ELR (cell line): ENCODE results near the gene IGF2BP2.
"Not testable (repeated sequence)": the region's sequence is repeated elsewhere in the genome, so short reads cannot be mapped to it uniquely, and the experiment has no call there.

ENCODE experiments used
- DNase-seq: peaks from one replicate; pipeline ENCODE4 v3.0.0-alpha.2; 2015; ENCODE audit warnings: low read depth

IGF2BP2 gene

DNA sequence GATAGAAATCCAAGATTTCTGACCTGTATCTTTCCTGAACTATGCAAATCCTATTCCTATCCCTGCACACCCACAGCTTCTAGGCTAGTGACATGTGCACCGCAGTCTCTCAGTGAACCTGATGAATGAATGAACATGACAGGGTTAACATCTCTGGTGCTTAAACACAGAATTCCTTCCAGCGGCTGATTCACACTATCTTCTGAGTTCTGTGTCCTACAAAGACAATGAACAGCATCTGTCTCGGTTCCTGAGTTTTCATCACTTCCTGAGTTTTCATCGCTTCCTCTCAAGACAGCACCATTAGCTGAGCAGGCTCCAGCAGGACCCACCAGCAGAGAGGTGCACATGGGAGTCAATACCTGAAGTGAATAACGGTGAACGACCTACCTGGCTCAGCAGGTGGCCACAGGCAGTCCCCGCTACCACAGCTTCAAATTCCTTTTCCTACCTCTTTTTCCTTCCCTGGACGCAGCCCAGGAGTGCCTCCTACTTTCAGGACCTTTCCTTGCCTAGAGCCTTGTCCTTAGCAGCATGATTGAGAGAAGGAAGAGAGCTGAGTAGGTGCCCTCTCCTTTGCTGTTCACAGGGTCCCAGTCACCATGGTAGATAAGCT, 113.5 kb downstream of the IGF2BP2 start:
- peak; percentile 74 for DNase-seq

DNA sequence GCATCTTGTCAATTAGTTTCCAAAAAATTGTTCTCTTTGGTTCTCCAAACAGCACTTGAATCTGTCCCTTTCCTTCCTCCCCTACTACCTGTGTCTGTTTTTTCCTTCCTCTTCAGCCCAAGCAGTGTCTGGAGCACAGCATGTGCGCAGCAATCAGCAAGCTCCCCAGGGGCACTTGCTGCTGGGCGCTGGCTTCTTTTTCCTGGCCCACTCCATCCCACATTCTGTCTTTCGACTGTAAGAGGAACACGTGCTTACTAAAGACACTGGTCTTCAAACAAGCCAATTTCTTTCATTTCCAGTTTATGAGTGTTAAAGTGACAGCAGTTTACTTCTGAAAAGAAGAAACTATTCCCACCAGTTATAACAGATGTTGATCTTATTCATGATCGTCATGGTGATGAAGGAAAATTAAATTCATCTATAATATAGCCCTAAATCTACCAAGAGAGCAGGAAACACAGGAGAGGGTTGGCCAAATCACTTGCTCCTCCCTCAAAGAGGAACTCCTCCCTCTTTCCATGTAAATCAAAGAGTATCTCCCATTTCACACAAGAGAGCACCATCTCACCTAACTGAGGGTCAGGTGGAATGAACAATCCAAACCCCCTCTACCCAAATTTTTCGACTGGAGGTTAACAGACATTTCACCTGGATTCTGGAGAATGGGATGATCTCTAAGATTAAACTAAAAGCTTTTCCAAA, 115.4 kb downstream of the IGF2BP2 start:
- DNase-seq: no peak

DNA sequence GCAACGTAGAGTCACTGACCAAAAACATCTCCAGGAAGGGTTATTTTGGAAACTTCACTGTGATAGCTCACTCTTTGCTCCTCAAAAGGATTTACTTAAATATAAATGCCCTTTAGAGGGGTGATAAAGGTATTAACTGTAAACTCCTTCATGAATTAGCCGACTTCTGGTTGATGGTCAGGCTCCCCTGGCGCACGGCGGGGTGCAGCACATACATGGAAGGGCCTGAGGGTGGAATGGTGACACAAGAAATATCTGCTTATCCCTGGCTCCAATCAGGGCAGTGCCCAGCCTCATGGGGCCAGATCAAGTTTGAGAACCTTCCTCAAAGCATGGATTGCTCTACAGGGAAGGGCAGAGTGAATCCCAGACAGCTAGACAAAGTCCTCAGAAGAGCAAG, 116.5 kb downstream of the IGF2BP2 start:
- DNase-seq: no peak

DNA sequence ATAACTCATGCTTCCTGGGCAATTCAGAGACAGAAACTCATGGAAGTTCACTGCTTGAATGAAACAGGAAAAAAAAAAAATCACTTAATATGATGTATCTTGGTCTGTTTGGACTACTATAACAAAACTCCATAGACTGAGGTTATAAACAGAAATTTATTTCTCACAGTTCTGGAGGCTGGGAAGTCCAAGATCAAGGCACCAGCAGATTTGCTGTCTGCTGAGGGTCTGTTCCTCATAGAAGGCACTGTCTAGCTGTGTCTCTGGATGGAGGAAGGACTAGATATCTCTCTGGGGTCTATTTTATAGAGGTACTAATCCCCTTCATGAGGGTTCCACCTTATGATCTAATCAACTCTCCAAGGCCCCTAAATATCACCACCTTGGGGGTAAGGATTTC, 119.3 kb downstream of the IGF2BP2 start:
- DNase-seq: no peak

DNA sequence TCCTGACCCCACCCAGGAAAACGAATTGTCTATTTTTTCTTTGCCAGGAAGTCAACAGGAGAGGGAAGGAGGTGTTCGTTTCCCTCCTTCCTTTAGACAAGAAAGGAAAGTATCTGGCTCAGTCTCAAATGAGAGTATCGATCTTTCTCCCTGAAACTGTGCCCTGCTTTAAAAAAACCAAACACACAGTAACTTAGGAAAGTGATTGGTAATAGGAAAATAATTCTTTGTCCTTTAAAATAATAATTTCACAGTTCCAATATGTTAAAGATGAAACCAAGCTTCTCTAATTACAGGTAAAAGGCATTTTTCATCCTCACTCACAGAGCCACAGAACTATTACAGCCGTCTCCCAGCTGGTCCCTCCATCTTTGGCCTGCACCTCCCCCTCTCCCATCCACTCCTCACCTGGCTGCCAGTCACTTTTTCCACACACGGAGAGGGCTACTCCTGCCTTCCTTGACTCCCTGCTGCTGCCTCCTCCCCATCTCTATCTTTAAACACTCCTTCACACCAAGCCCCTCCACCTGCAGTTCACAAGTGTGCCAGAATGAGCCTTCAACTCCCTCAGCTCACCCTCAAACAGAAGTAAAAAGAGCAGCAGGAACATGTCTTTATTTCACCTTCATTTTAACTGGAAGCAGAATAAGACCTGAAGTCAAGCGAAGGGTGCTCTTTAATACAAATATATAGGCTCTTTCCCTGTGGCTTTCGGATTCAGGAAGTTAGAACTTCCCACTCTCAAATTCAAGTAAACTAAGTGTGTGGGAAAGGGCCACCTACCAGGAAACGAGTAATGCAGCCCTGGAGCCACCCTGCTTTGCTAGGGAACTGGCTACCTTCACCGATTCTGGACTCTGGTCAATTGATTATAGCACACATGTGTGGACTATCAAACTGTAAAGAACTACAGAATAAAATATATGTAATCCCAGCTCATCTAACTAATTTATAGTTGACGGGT, 122.3 kb downstream of the IGF2BP2 start:
- DNase-seq: peak; percentile 37

DNA sequence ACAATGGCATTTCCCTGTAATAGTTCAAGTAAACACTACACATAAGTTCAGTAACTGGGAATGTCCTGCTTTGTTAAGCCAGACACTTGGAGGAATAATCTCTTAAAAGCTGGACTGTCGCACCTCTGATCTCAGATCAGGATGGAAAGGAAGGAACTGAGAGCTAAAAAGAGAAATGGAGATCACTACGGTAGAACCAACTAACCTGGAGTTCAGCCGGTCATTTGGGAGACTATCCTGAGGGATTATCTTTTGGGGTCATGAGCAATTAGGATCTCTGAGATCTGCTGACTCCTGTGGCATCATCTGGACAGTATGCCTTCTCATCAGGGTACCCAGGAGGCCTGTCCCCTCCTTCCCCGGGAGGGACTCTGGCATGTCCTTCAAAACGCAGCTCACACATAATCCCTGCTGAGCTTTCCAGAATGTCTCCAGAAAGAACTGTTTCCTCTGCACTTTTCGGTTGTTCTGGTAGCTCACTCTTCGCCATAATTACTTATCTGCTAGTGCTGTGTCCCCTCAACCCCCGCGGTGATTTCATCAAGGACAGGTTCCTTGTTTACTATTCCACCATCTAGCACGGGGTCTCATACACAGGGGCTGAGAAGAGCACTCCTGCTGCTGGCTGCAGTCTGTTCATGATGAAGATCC, 123.1 kb downstream of the IGF2BP2 start:
- no peak for DNase-seq

DNA sequence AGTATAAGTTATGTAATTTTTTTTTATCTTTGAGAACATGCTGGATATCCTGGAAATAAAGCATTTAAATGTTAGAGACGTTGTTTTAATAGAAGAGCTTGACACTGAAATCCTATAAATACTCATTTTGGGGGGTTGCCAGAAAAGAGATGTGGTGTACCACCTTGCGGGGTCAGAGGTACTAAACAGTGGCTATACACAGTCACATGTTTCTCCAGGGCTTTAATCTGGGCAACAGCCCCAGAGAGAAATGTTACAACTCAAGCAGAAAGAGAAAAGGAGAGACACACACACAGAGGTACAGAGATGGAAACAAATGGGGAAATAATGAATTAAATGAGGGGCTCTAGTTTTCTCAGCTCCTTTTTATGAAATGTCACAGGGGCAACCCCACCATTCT, 124.9 kb downstream of the IGF2BP2 start:
- no peak for DNase-seq

DNA sequence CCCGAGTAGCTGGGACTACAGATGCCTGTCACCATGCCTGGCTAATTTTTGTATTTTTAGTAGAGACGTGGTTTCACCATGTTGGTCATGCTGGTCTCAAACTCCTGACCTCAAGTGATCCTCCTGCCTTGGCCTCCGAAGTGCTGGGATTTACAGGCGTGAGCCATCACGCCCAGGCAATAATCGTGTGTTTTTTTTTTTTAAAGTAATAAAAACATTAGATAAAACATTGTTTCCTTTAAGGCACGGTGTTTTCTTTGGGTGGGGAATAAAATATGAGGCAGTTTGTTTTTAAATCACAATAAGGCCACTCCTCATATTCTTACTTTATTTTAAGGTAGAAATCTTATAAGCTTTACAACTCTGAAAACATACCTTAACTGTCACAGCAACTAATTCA, 127.6 kb downstream of the IGF2BP2 start:
- not testable (repeated sequence) for DNase-seq

DNA sequence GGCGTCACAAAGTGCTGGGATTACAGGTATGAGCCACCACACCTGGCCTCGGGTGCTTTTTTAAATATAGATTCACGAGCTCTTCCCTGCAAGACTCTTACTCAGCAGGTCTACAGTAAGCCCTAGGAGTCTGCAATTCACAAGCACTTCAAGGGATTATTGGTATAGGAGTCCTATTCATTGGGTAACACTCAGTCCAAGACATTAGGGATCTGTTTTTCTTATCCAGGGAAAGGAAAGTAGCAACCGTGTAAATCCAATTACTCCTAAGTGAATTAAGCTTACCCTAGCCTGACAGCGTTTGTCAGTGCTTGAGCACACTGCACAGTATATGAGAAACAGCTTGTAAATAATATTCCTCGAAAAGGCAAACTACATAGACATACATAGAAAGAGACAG, 128.8 kb downstream of the IGF2BP2 start:
- DNase-seq: no peak

DNA sequence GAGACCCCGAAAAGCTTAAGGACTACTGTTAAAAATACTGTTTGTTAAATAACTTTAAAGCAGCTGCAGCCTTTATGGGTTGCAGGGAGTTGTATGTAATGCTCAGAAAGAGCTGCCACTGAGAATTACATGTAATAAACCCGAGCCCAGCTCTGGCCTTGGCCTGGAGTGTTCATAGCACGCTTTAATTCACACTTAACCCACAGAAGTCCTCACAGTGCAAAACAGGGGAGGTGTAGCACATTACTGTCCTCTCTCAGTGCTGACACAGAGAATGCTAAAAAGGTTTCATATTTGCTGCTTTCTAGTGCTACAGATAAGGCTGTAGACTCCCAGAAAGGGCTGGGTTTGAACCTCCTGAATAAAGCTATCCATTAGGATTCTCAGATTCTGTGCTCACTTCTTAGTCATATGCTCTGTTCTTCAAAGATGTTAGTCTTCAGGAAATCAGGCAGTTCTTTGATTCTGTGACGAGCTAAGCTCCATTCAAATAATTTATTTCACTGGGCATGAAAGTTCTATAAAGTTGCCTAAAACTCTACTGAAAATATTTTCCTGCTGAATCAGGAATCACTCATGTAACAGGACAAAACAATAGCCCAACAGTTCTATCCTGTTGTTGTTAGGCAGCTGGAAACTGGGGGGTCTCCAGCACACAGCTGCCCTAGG, 130.7 kb downstream of the IGF2BP2 start:
- peak; percentile 54 for DNase-seq

DNA sequence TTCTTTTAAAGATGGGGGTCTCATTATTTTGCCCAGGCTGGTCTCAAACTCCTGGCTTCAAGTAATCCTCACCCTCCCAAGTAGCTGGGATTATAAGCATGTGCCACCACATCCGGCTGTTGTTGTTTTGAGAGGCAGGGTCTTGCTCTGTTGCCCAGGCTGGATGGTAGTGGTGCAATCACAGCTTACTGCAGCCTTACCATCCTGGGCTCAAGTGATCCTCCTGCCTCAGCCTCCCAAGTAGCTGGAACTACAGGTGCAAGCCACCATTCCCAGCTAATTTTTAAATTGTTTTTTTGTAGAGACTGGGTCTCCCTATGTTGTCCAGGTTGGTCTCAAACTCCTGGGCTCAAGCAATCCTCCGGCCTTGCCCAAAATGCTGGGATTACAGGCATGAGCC, 133.2 kb downstream of the IGF2BP2 start:
- no peak for DNase-seq

DNA sequence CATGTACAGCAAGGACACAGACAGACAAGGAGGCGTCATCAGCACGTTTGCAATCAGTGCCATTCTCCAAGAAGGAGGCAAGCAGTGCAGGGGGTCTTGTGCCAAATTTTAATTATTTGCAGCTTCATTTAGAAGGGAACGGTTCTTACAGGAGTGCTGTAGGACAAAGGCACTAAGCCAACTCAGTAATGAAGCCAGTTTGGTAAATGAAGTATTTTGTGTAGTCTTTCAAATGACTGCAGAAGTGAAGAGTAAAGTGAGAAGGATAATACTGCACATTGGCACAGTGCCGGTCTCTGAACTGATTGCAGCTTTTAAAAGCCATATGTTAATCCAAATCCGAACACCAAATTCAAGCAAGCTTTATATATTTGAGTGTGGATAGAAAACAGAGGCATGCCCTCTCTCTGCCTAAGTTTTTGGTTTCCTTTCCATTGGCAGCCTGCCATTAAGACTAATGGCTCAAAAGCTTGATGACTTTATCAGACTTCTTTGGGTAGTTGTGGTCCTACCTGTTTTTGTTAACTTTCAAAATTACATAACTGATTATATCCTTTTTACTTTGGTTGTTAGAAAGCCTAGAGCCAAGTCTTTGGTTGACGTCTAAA, 137.5 kb downstream of the IGF2BP2 start:
- DNase-seq: peak; percentile 39

DNA sequence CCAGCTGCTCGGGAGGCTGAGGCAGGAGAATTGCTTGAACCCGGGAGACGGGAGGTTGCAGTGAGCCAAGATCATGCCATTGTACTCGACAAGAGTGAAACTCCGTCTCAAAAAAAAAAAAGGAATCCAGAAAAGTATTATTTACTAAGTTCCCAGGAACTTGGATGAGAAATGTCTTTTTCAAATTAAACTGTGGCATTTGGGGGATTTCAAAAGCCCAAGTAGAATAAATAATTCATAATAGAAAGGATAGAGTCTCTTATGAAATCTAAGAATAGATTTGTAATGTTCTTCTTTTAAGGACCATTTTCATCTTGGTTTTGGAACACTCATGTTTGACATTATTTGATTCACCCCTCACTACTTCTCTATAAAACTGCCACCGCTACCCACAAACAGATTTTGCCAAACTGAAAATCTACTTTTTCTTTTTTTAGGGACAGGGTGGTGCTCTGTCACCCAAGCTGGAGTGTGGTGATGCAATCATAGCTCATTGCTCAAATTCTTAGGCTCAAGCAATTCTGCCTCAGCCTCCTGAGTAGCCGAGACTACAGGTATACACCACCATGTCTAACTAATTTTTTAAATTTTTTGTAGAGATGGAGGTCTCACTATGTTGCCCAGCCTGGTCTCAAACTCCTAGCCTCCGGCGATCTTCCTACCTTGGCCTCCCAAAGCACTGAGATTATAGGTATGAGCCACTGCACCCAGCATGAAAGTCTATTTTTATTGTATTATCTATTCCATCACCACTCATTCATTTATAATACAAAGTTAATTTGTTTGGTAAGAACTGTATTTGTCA, 139.4 kb downstream of the IGF2BP2 start:
- DNase-seq: no peak

DNA sequence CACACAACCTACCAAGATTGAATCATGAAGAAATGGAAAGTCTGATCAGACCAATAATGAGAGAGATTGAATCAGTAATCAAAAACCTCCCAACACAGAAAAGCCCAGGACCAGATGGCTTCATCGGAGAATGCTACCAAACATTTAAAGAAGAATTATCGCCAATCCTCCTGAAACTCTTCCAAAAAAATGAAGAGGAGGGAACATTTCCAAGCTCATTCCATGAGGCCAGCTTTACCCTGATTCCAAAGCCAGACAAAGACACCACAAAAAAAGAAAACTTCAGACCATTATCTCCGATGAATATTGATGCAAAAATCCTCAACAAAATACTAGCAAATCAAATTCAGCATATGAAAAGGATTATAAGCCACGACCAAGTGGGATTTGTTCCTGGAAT, 144.6 kb downstream of the IGF2BP2 start:
- no peak for DNase-seq

DNA sequence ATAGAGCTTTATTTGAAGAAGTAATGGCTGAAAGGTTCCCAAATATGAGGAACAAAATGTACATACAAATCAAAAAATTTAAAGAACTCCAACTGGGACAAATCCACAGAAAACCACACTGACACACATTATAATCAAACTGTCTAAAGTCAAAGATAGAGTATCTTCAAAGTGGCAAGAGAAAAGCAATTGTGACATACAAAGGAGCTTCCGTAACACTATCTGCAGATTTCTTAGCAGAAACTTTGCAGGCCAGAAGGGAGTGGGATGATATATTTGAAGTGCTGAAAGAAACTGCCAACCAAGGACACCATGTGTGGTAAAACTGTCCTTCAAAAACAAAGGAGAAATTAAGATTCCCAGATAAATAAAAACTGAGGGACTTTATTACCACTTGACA, 146.8 kb downstream of the IGF2BP2 start:
- no peak for DNase-seq

DNA sequence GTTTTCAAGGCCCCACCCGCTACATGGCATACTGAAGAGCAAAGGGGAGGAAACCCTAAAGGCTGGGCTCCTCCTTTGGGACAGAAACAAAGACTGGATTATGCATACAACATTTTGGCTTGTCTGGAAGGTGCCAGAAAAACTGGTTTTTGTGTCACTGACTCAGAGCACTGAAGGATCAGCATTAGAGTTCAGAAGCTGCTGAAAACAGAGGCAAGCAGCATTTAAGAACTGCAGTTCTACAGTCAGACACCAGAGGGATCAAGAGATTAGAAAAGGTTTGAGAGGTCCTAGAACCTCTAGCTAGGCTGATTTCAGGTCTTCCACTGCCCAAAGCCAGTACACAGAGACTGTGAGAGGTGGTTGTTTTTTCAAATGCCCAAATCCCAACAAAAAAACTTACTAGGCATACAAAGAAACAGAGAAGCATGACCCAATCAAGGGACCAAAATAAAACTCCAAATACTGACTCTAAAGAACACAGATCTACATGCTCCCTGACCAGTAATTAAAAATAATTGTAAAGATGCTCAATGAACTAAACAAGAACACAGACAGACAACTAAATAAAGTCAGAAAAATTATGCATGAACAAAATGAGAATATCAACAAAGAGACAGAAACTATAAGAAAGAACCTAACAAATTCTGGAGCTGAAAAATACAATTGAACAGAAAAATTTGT, 147.6 kb downstream of the IGF2BP2 start:
- peak; percentile 88 for DNase-seq

DNA sequence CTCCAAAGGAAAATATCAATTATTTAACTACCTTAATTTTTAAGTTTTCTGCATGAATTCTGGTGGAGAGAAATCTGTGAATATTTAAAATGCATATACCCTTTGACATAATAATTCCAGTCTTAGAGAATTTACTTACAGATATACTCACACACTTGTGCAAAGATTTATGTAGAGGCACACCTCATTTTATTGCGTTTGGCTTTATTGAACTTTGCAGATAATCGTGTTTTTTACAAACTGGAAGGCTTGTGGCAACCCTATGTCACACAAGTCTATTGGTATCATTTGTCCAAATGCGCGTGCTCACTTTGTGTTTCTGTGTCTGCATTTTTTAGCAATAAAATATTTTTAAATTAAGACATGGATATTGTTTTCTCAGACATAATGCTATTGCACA, 157.3 kb downstream of the IGF2BP2 start:
- DNase-seq: no peak

DNA sequence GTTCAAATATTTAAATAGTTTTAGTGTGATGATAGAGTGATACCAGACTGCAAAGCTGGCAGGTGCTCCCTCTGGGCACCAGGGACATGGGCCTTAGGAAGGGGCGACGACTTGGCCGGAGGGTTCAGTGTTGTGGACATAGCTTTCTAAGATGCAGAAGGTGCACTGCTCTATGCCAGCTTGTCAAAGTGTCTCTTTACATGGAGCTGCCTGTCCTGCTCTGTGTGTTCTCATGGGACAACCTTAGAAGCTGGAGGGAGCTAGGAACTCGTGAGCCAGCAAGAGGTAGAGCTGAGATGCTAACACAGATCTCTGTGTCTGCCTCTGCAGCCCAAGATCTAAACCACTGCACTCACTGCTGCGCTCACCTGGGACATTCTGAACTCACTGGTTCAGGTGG, 160.9 kb downstream of the IGF2BP2 start:
- DNase-seq: no peak

DNA sequence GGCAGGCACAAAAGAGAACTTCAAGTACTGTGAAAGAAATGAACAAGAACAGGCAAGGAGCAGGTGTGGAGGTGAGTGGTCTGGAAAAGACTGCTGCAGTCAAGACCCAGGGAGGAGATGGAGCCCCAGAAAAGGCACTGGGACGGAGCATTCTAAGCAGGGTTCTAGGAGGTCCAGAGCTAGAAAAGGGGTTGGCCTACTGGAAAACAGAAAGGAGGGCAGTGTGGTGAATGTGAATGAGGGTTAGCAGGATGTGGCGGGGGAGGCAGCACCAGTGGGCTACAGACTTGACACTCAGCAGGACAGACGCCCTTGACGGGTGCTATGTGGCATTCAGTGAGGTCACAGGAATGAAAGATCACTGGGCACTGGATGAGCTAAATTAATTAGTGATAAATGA, 163.1 kb downstream of the IGF2BP2 start:
- DNase-seq: no peak

DNA sequence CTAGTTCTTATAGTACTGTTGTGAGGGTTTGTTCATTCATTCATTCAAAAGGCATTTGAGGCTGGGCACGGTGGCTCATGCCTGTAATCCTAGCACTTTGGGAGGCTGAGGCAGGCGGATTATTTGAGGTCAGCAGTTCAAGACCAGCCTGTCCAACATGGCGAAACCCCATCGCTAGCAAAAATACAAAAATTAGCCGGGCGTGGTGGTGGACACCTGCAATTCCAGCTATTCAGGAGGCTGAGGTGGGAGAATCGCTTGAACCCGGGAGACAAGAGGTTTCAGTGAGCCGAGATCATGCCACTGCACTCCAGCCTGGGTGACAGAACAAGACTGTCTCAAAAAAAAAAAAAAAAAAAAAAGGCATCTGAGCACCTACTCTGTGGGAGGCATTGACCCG, 163.5 kb downstream of the IGF2BP2 start:
- DNase-seq: not testable (repeated sequence)
